ENCODE results near the gene ANKDD1A. TPM values are rescaled to one million over a fixed set of nuclear protein-coding genes. Genes with fewer than 3 reads are reported as not detected.

ANKDD1A gene
- total RNA-seq, 1 experiment from 2014 or later = 6.1 TPM

DNA sequence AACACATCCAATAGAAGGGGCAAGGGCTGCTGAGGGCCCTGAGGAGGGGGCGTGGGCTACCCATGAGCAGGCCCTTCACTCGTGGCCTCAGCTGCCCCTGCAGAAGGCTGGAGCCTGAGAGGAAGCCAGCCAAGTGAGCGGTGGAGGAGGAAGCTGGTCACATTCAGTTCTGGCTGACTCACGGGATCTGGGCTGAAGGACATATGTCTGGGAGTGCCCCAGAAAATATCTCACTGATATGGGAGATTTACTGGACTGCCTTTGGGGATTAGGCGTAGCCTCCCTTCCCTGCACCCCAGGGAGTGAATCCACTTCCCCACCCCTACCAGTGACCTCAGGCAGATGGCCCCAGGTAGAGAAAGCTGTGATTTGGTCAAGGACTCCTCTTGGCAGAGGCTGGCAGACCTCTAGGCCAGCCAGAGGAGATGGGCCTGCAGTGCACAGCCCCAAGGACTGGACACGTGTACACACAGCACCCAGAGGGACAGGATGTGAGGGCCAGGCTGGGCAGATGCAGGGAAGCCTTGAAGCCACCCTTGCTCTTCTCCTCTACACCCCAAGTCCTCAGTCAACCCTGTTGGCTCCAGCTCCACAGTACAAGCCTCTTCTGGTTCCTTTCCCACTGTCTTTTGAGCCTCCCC is 14.2 kb upstream of the ANKDD1A start (continued):
- TF ChIP-seq, protein P1, sequence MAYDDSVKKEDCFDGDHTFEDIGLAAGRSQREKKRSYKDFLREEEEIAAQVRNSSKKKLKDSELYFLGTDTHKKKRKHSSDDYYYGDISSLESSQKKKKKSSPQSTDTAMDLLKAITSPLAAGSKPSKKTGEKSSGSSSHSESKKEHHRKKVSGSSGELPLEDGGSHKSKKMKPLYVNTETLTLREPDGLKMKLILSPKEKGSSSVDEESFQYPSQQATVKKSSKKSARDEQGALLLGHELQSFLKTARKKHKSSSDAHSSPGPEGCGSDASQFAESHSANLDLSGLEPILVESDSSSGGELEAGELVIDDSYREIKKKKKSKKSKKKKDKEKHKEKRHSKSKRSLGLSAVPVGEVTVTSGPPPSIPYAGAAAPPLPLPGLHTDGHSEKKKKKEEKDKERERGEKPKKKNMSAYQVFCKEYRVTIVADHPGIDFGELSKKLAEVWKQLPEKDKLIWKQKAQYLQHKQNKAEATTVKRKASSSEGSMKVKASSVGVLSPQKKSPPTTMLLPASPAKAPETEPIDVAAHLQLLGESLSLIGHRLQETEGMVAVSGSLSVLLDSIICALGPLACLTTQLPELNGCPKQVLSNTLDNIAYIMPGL (CRISPR knock-in tag; IDR thresholded peaks at IDR 0.05) = no peak
- TF ChIP-seq NR2C2 (CRISPR knock-in tag; IDR thresholded peaks at IDR 0.05) = no peak
- TF ChIP-seq CREB1 (CRISPR knock-in tag; IDR thresholded peaks at IDR 0.05) = no peak
- no peak for TF ChIP-seq IRF1 (CRISPR knock-in tag; IDR thresholded peaks at IDR 0.05)

DNA sequence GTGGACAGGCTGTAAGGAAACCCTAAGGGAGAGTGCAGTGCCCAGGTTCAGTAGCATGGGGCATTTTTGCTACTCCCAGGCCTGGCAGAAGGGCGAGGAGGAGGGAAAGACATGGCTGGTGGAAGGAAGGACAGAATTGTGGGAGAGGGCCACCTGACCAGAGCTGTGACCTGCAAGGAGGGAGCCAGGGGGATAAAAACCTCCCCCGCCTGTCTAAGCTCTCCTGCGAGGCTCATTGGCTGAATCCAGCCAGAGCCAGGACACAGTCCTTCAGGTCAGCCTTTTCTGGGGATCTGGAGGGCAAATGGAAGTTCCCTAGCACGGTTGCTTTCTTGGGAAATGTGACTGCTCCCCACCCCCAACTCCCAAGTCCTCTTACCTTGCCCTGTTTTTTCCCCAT is 13.3 kb upstream of the ANKDD1A start:
- DNase-seq (ENCODE audit: low spot score) (no peak), ATAC-seq (no peak)
- Mint-ChIP-seq H3K4me1 (peaks cover 33% of the 10 kb centered on the region), H3K36me3 (peaks cover 16% of the 10 kb centered on the region), H3K27ac (no peak overlapping the region), H3K9me3 (peaks cover 16% of the 10 kb centered on the region), H3K4me3 (no peak overlapping the region), H3K27me3 (ENCODE audit: low read depth) (peaks cover 6% of the 10 kb centered on the region; the same call in 1 of the 2 replicates)
- CTCF ChIA-PET = interaction anchor here (1.4 kb wide), 1 partner anchor 148 kb away, joined by 3 read pairs; no protein-coding TSS in a partner anchor
- TF ChIP-seq SMAD4 (CRISPR knock-in tag; IDR thresholded peaks at IDR 0.05) = no peak
- TF ChIP-seq, protein P2, sequence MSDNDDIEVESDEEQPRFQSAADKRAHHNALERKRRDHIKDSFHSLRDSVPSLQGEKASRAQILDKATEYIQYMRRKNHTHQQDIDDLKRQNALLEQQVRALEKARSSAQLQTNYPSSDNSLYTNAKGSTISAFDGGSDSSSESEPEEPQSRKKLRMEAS (CRISPR knock-in tag; IDR thresholded peaks at IDR 0.05) = 0 out of 2 replicates have a peak, but pooled peaks have one; percentile 23
- POLR2A ChIA-PET = no interaction called here

DNA sequence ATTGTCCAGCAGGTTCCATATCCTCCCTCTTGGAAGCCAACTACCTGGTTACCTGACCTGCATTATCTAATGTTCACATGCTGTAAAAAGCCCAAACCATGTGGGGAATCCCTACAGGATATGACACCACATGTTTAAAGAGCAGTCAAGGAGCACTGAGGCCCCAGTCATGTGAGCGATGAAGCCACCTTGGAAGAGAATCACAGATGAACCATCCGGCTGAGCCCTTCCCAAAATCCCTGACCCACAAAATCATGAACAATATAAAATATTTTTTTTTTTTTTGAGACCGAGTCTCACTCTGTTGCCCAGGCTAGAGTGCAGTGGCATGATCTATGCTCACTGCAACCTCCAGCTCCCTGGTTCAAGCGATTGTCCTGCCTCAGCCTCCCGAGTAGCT is 10.6 kb upstream of the ANKDD1A start:
- Mint-ChIP-seq H3K36me3 (peaks cover 22% of the 10 kb centered on the region), H3K27ac (no peak overlapping the region), H3K4me3 (no peak overlapping the region), H3K4me1 (peaks cover 23% of the 10 kb centered on the region), H3K27me3 (ENCODE audit: low read depth) (peaks cover 8% of the 10 kb centered on the region; the same call in 1 of the 2 replicates), H3K9me3 (peaks cover 23% of the 10 kb centered on the region)
- ChIA-PET CTCF (no interaction called here), POLR2A (no interaction called here)
- DNase-seq (ENCODE audit: low spot score) (no peak), ATAC-seq (no peak)
- TF ChIP-seq TEAD4 (CRISPR knock-in tag; IDR thresholded peaks at IDR 0.05) (no peak), KAT7 (CRISPR knock-in tag; IDR thresholded peaks at IDR 0.05; ENCODE audit: borderline replicate concordance) (no peak), ESRRA (CRISPR knock-in tag; IDR thresholded peaks at IDR 0.05; ENCODE audit: borderline replicate concordance) (no peak)

GRCh38 chr15:64901914-64902313 is 9.8 kb upstream of the ANKDD1A start:
- DNase-seq (ENCODE audit: low spot score) (no peak), ATAC-seq (no peak)
- POLR2A ChIA-PET = no interaction called here
- no peak overlapping the region for H3K27ac Mint-ChIP-seq
- no peak overlapping the region for H3K4me3 Mint-ChIP-seq
- H3K27me3 Mint-ChIP-seq (ENCODE audit: low read depth) = peaks cover 8% of the 10 kb centered on the region; the same call in 1 of the 2 replicates
- H3K4me1 Mint-ChIP-seq = peaks cover 17% of the 10 kb centered on the region
- peaks cover 31% of the 10 kb centered on the region for H3K9me3 Mint-ChIP-seq
- TF ChIP-seq, protein P3, sequence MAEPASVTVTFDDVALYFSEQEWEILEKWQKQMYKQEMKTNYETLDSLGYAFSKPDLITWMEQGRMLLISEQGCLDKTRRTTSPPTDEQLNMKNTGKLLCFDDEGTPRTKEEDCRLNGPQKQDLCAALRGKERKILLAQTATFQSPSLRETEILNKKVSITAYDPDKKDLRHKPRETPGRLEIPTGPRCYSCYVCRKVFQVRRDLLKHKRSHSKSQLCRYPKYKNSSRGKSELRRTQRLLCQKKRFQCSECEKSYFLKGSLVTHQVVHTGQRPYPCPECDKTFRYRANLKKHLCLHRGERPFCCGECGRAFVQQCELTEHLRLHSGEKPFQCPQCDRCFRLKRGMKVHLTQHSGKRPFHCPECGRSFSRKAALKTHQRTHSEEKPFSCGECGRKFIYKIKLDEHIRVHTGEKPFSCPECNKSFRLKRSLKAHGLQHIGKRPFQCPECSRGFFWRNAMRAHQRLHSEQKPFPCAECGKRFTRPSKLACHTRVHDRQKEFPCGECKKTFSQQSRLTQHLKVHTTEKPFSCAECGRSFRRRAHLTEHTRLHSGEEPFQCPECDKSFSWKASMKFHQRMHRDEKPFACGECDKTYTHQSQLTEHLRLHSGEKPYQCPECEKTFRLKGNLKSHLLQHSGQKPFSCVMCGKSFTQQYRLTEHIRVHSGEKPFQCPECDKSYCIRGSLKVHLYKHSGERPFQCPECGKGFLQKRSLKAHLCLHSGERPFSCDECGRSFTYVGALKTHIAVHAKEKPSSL (CRISPR knock-in tag; conservative IDR thresholded peaks at IDR 0.05) = no peak
- TF ChIP-seq, protein P4, sequence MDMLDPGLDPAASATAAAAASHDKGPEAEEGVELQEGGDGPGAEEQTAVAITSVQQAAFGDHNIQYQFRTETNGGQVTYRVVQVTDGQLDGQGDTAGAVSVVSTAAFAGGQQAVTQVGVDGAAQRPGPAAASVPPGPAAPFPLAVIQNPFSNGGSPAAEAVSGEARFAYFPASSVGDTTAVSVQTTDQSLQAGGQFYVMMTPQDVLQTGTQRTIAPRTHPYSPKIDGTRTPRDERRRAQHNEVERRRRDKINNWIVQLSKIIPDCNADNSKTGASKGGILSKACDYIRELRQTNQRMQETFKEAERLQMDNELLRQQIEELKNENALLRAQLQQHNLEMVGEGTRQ (CRISPR knock-in tag; IDR thresholded peaks at IDR 0.05) = no peak
- TF ChIP-seq TCF7 (CRISPR knock-in tag; IDR thresholded peaks at IDR 0.05; ENCODE audit: low read depth) (no peak), CBFB (CRISPR knock-in tag; IDR thresholded peaks at IDR 0.05; ENCODE audit: low read depth) (no peak), IRF1 (CRISPR knock-in tag; IDR thresholded peaks at IDR 0.05) (no peak), SMAD3 (CRISPR knock-in tag; IDR thresholded peaks at IDR 0.05; ENCODE audit: borderline replicate concordance) (no peak)
- CTCF ChIA-PET = no interaction called here
- H3K36me3 Mint-ChIP-seq = peaks cover 30% of the 10 kb centered on the region

Data from WTC11 (cell line).